AG04450 (cell line): ENCODE measurements around the gene GOLPH3. TPM values are rescaled to one million over a fixed set of nuclear protein-coding genes. Genes with fewer than 3 reads are reported as not detected.

ENCODE experiments used
- CTCF ChIA-PET: fragments of 300-600, 350-600 bp; formaldehyde crosslinking; extraction: SDS; loops from one replicate; lab custom pipeline; 2022; ENCODE audit warnings: antibody characterized with exemption, inconsistent platforms; lab: Charles Lee
- POLR2A ChIA-PET: fragments of 350-600 bp; formaldehyde crosslinking; extraction: SDS; loops from one replicate; lab custom pipeline; 2021; ENCODE audit warnings: antibody characterized with exemption, inconsistent platforms; lab: Yijun Ruan, JAX
- DNase-seq: peaks from one replicate; pipeline ENCODE4 v3.0.0-alpha.2; 2011; ENCODE audit warnings: low read depth, low spot score
- H3K27ac ChIP-seq: one replicate; pipeline ENCODE4 v1.5.1; 2012; ENCODE audit warnings: low read depth, low read length, control low read depth
- H3K27me3 ChIP-seq: one replicate; pipeline ENCODE4 v1.6.0; 2012; ENCODE audit warnings: low read length; ENCODE audit not compliant: control insufficient read depth, insufficient read depth
- H3K4me3 ChIP-seq: 2 replicates; pipeline ENCODE4 v1.5.1; 2011; ENCODE audit warnings: mild to moderate bottlenecking, low read depth, low read length, control low read depth
- H3K9me3 ChIP-seq: 2 replicates; pipeline ENCODE4 v1.5.1; 2012; ENCODE audit warnings: low read length; ENCODE audit not compliant: control insufficient read depth, insufficient read depth
- polyA plus RNA-seq: library from polyadenylated mRNA; depleted of rRNA; stranded (reverse); fragments of >200 nt; gene quantifications from 2 replicates; pipeline ENCODE4 v1.2.3, GENCODE V29; 2011
- TF ChIP-seq, protein P1 (sequence below): IDR thresholded peaks from 2 replicates; pipeline ENCODE4 v1.5.1; 2011; ENCODE audit warnings: low read depth, low read length, control low read depth, inconsistent platforms

GOLPH3 gene
- polyA plus RNA-seq, 1 experiment, result 80.1 TPM

DNA sequence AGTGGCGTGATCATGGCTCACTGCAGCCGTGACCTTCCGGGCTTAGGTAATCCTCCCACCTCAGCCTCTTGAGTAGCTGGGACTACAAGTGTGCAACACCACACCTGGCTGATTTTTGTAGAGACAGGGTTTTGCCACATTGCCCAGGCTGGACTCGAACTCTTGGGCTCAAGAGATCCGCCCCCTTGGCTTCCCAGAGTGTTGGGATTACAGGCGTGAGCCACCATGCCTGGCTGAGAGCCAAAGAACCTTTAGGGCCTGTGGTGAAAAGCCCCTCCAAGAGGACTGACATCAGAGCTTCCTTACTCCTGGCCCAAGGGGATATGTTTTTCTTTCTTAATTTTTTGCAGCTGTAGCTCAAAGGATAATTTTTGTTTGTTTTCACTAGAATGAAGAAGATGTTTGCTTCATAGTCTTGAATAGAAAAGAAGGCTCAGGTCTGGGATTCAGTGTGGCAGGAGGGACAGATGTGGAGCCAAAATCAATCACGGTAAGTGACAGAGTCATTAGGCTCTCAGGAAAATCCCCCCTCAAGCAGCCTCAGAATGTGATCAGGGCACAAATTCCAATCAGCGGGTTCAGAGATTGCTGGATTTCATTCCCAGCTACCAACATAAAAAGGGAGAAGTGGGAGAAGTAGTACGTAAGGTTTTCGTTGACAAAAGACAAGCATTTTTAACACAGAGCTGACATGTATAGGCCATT lies 77.1 kb downstream of the GOLPH3 start:
- Histone ChIP-seq H3K27ac (no peak overlapping the region), H3K4me3 (no peak overlapping the region), H3K27me3 (no peaks in the 10 kb centered on the region), H3K9me3 (no peaks in the 10 kb centered on the region)
- DNase-seq, result no peak
- ChIA-PET CTCF (no interaction called here), POLR2A (no interaction called here)
- TF ChIP-seq, protein P1, sequence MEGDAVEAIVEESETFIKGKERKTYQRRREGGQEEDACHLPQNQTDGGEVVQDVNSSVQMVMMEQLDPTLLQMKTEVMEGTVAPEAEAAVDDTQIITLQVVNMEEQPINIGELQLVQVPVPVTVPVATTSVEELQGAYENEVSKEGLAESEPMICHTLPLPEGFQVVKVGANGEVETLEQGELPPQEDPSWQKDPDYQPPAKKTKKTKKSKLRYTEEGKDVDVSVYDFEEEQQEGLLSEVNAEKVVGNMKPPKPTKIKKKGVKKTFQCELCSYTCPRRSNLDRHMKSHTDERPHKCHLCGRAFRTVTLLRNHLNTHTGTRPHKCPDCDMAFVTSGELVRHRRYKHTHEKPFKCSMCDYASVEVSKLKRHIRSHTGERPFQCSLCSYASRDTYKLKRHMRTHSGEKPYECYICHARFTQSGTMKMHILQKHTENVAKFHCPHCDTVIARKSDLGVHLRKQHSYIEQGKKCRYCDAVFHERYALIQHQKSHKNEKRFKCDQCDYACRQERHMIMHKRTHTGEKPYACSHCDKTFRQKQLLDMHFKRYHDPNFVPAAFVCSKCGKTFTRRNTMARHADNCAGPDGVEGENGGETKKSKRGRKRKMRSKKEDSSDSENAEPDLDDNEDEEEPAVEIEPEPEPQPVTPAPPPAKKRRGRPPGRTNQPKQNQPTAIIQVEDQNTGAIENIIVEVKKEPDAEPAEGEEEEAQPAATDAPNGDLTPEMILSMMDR, result no peak

DNA sequence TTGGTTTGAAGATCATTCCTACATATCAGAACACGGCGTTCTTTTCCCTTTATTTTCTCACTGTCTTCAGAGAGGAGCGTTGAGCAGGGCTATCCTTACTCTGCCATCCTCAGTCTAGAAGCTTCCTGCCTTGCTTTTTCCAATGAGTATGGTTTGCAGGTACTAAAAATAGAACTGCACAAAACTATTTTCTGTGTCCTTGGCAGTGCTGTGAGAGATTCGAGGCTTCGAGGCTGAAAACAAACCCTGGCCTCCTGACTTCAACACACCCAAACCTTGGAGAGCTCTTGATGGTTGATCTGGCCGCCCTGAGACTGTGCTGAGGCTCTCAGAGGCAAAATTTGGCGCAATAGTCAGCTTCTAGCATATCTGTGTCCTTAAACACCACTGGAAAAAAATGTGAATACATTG lies 78.9 kb downstream of the GOLPH3 start:
- H3K4me3 ChIP-seq, result no peak overlapping the region

DNA sequence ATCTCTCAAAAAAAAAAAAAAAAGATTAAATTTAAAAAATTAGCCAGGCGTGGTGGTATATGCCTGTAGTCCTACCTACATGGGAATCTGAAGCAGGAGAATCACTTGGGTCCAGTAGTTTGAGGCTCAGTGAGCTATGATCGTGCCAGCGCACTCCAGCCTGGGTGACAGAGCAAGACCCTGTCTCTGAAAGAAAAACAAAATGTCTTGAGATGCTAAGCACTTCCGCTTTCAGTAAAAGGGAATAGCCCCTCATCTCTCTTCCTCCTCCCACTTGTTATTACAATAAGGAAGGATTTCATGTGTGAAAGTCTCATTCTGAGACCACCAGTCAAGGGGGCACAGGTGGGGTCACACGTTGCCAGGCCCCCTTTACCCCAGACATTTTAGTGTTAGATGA lies 79.4 kb downstream of the GOLPH3 start:
- POLR2A ChIA-PET, result no interaction called here

More for the DNA sequence above, 78.9 kb downstream of the GOLPH3 start:
- POLR2A ChIA-PET, result no interaction called here
- DNase-seq, result no peak
- CTCF ChIA-PET, result interaction anchor here (0.6 to 0.7 kb wide), 2 partner anchors 273 to 512 kb away, joined by 4 to 6 read pairs; no protein-coding TSS in a partner anchor
- H3K27me3 ChIP-seq, result no peaks in the 10 kb centered on the region
- TF ChIP-seq, protein P1, result no peak
- H3K27ac ChIP-seq, result no peak overlapping the region
- no peaks in the 10 kb centered on the region for H3K9me3 ChIP-seq

DNA sequence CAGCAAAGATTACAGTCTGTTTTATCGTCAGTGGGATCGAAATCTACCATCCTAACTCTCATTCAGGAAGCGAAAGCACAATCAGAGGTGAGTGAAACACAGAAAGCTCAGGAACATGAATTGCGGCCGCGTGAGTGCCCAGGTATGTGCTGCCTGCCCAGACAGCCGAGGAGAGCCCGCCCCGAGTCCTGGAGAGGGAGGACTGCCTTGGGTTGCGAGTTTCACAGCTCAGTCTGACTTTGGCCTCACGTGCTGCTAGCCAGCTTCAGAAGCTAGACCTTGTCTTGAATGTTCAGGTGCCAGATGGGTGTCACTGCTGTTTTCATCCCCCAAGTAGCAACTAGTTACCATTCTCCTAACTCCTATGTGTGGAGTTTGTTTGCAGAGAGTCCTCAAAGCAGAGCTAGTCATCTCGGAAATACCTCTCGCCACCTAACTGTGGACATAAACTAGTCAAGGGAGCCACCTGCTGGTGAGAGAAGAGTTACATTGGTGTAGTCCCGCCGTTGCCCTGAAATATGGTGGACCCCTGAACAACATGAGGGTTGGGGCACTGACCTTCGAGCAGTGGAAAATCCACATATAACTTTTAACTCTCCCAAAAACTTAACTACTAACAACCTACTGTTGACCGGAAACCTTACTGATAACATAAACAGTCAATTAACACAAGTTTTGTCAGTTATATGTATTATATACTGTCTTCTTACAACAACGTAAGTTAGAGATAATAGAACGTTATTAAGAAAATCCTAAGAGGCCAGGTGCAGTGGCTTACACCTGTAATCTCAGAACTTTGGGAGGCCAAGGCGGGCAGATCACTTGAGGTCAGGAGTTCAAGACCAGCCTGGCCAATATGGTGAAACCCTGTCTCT lies 80.9 kb downstream of the GOLPH3 start:
- Histone ChIP-seq H3K9me3 (no peaks in the 10 kb centered on the region), H3K27me3 (no peaks in the 10 kb centered on the region), H3K27ac (no peak overlapping the region), H3K4me3 (no peak overlapping the region)
- ChIA-PET POLR2A (interaction anchor here (0.7 kb wide), 1 partner anchor 532 kb away, joined by 5 read pairs; no protein-coding TSS in a partner anchor), CTCF (interaction anchor here (0.6 to 2.8 kb wide), 26 partner anchors 9 to 639 kb away, joined by 3 to 57 read pairs (median 3); partner anchors contain the start of genes C5orf22 and DROSHA)
- peak; percentile 38 for DNase-seq
- TF ChIP-seq, protein P1, result peak; percentile 83

More for the DNA sequence above, 79.4 kb downstream of the GOLPH3 start:
- H3K27ac ChIP-seq, result no peak overlapping the region
- TF ChIP-seq, protein P1, result no peak
- H3K27me3 ChIP-seq, result no peaks in the 10 kb centered on the region
- no peaks in the 10 kb centered on the region for H3K9me3 ChIP-seq
- no peak for DNase-seq
- CTCF ChIA-PET, result interaction anchor here (0.7 kb wide), 1 partner anchor 272 kb away, joined by 6 read pairs; no protein-coding TSS in a partner anchor
- no peak overlapping the region for H3K4me3 ChIP-seq
